Adrenal gland (tissue), 5 donors: Measurements from ENCODE around the gene CKAP4.
"Not testable (repeated sequence)": the region's sequence is repeated elsewhere in the genome, so short reads cannot be mapped to it uniquely, and the experiment has no call there.

Experiments
- POLR2A ChIP-seq, 2 donors: fragments of 450-650 bp; IDR thresholded peaks; one replicate each; pipeline ENCODE4 v1.6.1; 2017; ENCODE audit warnings: antibody characterized with exemption in 2 of 2, mild to moderate bottlenecking in 2 of 2, moderate library complexity in 1 of 2
- TF ChIP-seq, protein P1 (sequence below), 6 experiments: fragments of 450-650 bp in 4 of 6; fragments of 200-600 bp in 2 of 6; sonication (generic) in 1 of 6; IDR thresholded peaks; 1 replicate in 5 of 6; 2 replicates in 1 of 6; pipeline versions ENCODE4 v1.5.1 to v1.8.0; 2016 to 2021; ENCODE audit warnings: antibody characterized with exemption in 6 of 6, mild to moderate bottlenecking in 2 of 6, moderate library complexity in 1 of 6
- donor health status: DM: no; HTN: no; CAD: no.

DNA sequence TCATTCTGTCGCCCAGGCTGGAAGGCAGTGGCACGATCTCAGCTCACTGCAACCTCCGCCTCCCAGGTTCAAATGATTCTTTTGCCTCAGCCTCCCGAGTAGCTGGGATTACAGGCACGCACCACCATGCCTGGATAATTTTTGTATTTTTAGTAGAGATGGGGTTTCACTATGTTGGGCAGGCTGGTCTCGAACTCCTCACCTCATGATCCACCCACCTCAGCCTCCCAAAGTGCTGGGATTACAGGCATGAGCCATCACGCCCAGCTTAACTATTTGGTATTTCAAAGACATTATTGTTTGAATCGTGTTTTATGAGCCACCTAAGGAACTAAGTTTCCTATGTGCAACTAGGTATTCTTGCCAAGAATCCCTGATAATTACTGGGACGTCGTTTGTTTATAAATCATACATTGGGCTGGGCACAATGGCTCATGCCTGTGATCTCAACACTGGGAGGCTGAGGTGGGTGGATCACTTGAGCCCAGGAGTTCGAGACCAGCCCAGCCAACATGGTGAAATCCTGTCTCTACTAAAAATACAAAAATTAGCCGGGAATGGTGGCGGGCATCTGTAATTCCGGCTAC is 38.8 kb upstream of the CKAP4 start:
- TF ChIP-seq, protein P1, sequence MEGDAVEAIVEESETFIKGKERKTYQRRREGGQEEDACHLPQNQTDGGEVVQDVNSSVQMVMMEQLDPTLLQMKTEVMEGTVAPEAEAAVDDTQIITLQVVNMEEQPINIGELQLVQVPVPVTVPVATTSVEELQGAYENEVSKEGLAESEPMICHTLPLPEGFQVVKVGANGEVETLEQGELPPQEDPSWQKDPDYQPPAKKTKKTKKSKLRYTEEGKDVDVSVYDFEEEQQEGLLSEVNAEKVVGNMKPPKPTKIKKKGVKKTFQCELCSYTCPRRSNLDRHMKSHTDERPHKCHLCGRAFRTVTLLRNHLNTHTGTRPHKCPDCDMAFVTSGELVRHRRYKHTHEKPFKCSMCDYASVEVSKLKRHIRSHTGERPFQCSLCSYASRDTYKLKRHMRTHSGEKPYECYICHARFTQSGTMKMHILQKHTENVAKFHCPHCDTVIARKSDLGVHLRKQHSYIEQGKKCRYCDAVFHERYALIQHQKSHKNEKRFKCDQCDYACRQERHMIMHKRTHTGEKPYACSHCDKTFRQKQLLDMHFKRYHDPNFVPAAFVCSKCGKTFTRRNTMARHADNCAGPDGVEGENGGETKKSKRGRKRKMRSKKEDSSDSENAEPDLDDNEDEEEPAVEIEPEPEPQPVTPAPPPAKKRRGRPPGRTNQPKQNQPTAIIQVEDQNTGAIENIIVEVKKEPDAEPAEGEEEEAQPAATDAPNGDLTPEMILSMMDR (IDR thresholded peaks at IDR 0.05): not testable (repeated sequence)
- TF ChIP-seq POLR2A (IDR thresholded peaks at IDR 0.05): not testable (repeated sequence)
